ENCODE results near the gene MS4A3.
"Not testable (repeated sequence)": the region's sequence is repeated elsewhere in the genome, so short reads cannot be mapped to it uniquely, and the experiment has no call there.

MS4A3 gene

GRCh38 chr11:60095477-60096120, 39.1 kb downstream of the MS4A3 start:
- no peak for DNase-seq

DNA sequence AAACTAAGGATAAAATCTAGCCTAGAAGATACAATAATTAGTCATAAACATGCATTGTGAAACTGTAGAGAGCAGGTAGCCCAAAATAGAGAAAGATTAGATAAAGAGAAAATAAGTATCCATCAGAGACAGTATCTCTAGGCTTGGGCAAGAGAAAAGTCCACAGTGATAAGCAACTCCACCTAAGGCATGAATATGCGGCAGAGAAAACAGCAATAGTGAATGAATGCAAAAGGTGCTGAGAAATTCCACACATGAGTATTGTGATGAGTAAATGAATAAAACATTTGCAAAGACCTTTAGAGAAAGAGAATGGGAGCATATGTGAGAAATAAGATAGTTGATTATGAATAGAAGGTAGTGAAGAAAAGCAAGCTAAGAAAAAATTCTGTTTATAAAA, 40.7 kb downstream of the MS4A3 start:
- DNase-seq, result no peak

DNA sequence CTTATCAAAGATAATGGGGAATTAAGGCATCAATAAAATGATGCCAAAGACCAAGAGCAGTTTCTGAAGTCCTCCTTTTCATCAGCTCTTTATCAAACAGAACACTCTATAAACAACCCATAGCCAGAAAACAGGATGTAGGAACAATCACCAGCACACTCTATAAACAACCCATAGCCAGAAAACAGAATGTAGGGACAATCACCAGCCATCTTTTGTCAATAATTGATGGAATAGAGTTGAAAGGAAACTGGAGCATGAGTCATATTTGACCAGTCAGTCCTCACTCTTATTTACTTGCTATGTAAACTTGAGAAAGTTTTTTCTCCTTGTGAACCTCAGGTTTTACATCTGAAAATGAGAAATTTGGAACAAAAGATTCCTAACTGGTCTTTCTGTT, 42.0 kb downstream of the MS4A3 start:
- no peak for DNase-seq

GRCh38 chr11:60100516-60100915, 44.1 kb downstream of the MS4A3 start:
- DNase-seq, result no peak

GRCh38 chr11:60101368-60101767, 44.9 kb downstream of the MS4A3 start:
- DNase-seq, result not testable (repeated sequence)

DNA sequence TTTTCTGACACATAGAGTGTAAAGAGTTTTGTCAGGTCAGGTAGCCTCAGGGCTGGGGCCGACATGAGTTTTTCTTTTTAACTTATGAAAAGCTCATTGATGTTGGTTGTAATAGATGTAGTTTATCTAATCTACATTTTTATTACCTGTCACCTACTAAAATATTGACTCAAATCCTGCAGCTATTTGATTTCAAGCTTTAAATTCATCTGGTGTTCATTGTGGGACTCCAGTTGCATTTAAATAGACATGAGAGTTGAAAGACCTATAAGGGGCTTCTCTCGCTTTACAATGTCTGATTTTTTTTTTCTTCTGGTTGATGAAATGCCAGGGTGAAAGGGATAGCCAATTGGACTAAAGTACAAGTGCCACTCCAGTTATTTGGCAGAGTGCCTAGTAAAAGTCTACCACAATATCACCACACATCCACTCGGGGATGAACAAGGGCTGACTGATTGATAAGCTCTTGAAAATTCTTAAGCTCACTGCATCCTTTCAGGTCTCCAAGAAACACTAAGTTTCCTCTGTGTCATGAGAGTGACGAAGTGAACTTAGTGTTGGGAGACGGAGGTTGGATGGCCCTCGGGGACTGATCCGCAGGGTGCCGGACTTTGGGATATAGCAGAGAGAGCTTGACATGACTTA, 48.1 kb downstream of the MS4A3 start:
- not testable (repeated sequence) for DNase-seq

GRCh38 chr11:60108631-60109030, 52.2 kb downstream of the MS4A3 start:
- DNase-seq, result not testable (repeated sequence)

- no peak for DNase-seq
These were observed 55.3 kb downstream of the MS4A3 start for GRCh38 chr11:60111793-60112192.

GRCh38 chr11:60116996-60117790, 60.7 kb downstream of the MS4A3 start:
- no peak for DNase-seq

- no peak for DNase-seq
These were observed 61.9 kb downstream of the MS4A3 start for GRCh38 chr11:60118338-60118737.

DNA sequence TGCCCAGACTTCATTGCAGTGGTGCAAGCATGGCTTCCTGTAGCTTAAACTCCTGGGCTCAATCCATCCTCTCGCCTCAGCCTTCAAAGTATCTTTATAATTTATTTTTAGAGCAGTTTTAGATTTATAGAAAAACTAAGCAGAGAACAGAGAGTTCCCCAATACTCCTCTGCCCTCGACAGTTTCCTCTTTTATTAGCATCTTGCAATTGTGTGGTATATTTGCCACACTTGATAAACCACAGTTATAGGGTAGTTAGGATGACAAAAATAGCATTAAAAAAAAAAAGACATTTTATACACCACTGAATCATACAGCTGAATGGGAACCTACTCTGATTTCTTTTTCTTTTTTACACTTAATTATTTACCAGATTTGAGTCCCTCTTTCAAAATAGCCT, 63.2 kb downstream of the MS4A3 start:
- DNase-seq, result no peak

All from stimulated activated CD4-positive, alpha-beta T cell treated with anti-CD3 and anti-CD28 coated beads, Interleukin-4, amount 100 ng/mL, for 4 hours (primary cell).